GM19372 (cell line): ENCODE data around the gene BRK1.
"Not testable (repeated sequence)": the region's sequence is repeated elsewhere in the genome, so short reads cannot be mapped to it uniquely, and the experiment has no call there.

Experiments
- ATAC-seq: cut with Tn5 transposase; IDR thresholded peaks from one replicate; pipeline ENCODE4 v1.9.1; 2021; ENCODE audit warnings: mild to moderate bottlenecking, low read depth, moderate library complexity; ENCODE audit not compliant: unreplicated experiment

Gene BRK1

DNA sequence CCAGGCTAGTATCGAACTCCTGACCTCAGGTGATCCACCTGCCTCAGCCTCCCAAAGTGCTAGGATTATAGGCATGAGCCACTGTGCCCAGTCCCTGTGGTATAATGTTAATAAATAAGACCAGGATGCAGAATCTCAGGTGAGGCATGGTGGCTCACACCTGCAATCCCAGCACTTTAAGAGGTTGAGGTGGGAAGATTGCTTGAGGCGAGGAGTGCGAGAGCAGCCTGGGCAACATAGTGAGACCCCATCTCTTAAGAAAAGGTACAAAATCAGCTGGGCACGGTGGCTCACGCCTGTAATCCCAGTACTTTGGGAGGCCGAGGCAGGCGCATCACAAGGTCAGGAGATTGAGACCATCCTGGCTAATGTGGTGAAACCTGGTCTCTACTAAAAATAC is 59.9 kb downstream of the BRK1 start:
- ATAC-seq: not testable (repeated sequence)

- not testable (repeated sequence) for ATAC-seq
Measured at GRCh38 chr3:10176150-10176549, 60.7 kb downstream of the BRK1 start.
